22Rv1 (cell line): ENCODE measurements around the gene CLHC1.

Source experiments
- ZFX ChIP-seq: fragments of 450-650 bp; IDR thresholded peaks from 2 replicates; pipeline ENCODE4 v1.6.1; 2017; ENCODE audit warnings: antibody characterized with exemption, borderline replicate concordance
- TF ChIP-seq, protein P1 (sequence below): fragments of 450-650 bp; IDR thresholded peaks from 2 replicates; pipeline ENCODE4 v1.5.1; 2017; ENCODE audit warnings: mild to moderate bottlenecking

- TF ChIP-seq, protein P1, sequence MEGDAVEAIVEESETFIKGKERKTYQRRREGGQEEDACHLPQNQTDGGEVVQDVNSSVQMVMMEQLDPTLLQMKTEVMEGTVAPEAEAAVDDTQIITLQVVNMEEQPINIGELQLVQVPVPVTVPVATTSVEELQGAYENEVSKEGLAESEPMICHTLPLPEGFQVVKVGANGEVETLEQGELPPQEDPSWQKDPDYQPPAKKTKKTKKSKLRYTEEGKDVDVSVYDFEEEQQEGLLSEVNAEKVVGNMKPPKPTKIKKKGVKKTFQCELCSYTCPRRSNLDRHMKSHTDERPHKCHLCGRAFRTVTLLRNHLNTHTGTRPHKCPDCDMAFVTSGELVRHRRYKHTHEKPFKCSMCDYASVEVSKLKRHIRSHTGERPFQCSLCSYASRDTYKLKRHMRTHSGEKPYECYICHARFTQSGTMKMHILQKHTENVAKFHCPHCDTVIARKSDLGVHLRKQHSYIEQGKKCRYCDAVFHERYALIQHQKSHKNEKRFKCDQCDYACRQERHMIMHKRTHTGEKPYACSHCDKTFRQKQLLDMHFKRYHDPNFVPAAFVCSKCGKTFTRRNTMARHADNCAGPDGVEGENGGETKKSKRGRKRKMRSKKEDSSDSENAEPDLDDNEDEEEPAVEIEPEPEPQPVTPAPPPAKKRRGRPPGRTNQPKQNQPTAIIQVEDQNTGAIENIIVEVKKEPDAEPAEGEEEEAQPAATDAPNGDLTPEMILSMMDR: no peak
- no peak for TF ChIP-seq ZFX
Measured at GRCh38 chr2:55130849-55131248, 101.2 kb downstream of the CLHC1 start.
